HFF-Myc (cell line): Measurements from ENCODE around the gene PPARD.

Experiments
- DNase-seq: peaks from one replicate; pipeline ENCODE4 v3.0.0-alpha.2; 2011; ENCODE audit warnings: low read depth; ENCODE audit errors: extremely low read depth
- H3K4me3 ChIP-seq: replicated peaks from 2 replicates; pipeline ENCODE4 v1.5.1; 2011; ENCODE audit warnings: low read depth, mild to moderate bottlenecking, control low read depth, low read length
- CTCF ChIP-seq: IDR thresholded peaks from 2 replicates; pipeline ENCODE4 v1.5.1; 2012; ENCODE audit warnings: mild to moderate bottlenecking, low read depth, low read length, control low read depth; ENCODE audit errors: missing control alignments

PPARD gene

GRCh38 chr6:35463292-35463691 lies 120.9 kb downstream of the PPARD start:
- H3K4me3 ChIP-seq = no peak overlapping the region
- DNase-seq = no peak
- no peak for TF ChIP-seq CTCF

- no peak overlapping the region for H3K4me3 ChIP-seq
- TF ChIP-seq CTCF = no peak
- no peak for DNase-seq
Observed at GRCh38 chr6:35465646-35466045, 123.3 kb downstream of the PPARD start.

- peak within 1 kb of the TSS; percentile 90 for H3K4me3 ChIP-seq
- peak; percentile 99 for TF ChIP-seq CTCF
- DNase-seq = peak; percentile 97
Observed at GRCh38 chr6:35468181-35468979, 126.0 kb downstream of the PPARD start, which contains the start of gene RPL10A. Gene RPL10A, plus strand, starts transcription at chr6:35468401. Its CDS starts 34 bp downstream, at chr6:35468435.

- DNase-seq = no peak
- peak overlapping the region; percentile 90 for H3K4me3 ChIP-seq
- TF ChIP-seq CTCF = no peak
Observed at GRCh38 chr6:35468980-35469750, 126.8 kb downstream of the PPARD start.

GRCh38 chr6:35469751-35470662 lies 127.6 kb downstream of the PPARD start:
- TF ChIP-seq CTCF = no peak
- peak overlapping the region; percentile 90 for H3K4me3 ChIP-seq
- no peak for DNase-seq

GRCh38 chr6:35470663-35471120 lies 128.3 kb downstream of the PPARD start:
- DNase-seq = no peak
- no peak for TF ChIP-seq CTCF
- peak overlapping the region; percentile 90 for H3K4me3 ChIP-seq
